MM.1S (cell line): Measurements from ENCODE around the gene SKIDA1.

Experiments
- CTCF ChIP-seq: fragments of 300-600 bp; sonication (generic); IDR thresholded peaks from 2 replicates; pipeline ENCODE4 v1.5.1; 2016; ENCODE audit warnings: antibody characterized with exemption, low read length, mixed read lengths
- EZH2 ChIP-seq: fragments of 300-600 bp; sonication (generic); optimal IDR thresholded peaks from 2 replicates; pipeline ENCODE3; 2017; ENCODE audit warnings: low read depth, mild to moderate bottlenecking, antibody characterized with exemption, low read length, mixed read lengths

GRCh38 chr10:21523557-21524008 is 1.9 kb downstream of the SKIDA1 start:
- no peak for TF ChIP-seq EZH2
- no peak for TF ChIP-seq CTCF
